Endothelial cell of coronary artery (primary cell): ENCODE measurements around the gene IFNA17. TPM values are rescaled to one million over a fixed set of nuclear protein-coding genes. Genes with fewer than 3 reads are reported as not detected.

Experiments
- total RNA-seq: library from RNA; depleted of rRNA; stranded (reverse); fragments of >200 nt; gene quantifications from 2 replicates; pipeline ENCODE4 v1.2.3, GENCODE V29; 2014

The IFNA17 gene
- total RNA-seq: not detected in 2 replicates

DNA sequence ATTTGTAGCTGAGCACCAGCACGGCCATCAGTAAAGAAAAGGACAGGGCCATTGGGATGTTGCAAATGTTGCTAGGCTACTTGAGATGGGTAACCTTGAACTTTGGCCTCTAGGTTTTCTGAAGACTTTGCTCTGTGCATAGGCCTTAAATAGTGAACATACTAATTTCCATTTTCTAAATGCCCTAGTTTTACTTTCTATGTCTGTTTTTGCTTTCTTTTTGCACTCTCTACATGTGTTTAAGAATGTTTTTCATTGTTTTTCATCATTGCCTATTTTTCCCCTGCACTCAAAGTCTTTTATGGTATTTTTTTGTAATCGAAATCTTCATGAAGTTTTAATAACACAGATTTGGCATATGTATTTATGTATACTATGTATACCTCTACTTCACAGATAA, at the start of gene IFNA17:
Gene IFNA17 (minus strand): TSS at position 101 of the 400 bp plus-strand sequence. CDS start 49 bp downstream, at position 52.

DNA sequence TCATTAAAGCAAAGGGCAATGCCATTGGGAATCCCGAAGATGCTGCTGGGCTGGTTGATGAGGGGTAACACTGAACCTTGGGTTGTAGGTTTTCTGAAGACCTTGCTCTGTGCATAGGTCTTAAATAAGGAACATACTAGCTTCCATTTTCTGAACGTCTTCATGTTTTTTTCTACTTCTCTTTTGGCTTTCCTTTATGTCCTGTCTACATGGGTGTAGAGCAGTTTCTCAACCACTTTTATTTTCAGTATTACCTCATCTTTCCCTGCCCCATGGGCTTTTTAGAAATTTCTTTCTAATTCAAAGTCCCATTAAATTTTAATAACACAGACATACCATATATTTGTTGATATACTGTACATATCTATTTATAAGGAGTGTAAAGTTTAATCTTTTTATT, 11.9 kb upstream of the IFNA17 start, which contains the start of gene IFNA14:
Gene IFNA14 (minus strand): TSS at position 95 of the 400 bp plus-strand sequence. CDS start 70 bp downstream, at position 25.

DNA sequence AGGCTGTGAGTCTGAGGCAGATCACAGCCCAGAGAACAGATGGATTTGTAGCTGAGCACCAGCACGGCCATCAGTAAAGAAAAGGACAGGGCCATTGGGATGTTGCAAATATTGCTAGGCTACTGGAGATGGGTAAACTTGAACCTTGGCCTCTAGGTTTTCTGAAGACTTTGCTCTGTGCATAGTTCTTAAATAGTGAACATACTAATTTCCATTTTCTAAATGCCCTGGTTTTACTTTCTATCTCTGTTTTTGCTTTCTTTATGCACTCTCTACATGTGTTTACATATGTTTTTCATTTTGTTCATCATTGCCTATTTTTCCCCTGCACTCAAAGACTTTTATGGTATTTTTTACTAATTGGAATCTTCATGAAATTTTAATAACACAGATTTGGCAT, 10.8 kb downstream of the IFNA17 start, which contains the start of gene IFNA16:
Gene IFNA16 (minus strand): TSS at position 101 of the 400 bp plus-strand sequence. CDS start 6 bp downstream, at position 95.

GRCh38 chr9:21207043-21207442, 21.0 kb downstream of the IFNA17 start, which contains the start of gene IFNA10:
Gene IFNA10, minus strand, starts transcription at chr9:21207143. Its CDS starts 46 bp downstream, at chr9:21207097.

GRCh38 chr9:21202105-21202504, 25.9 kb downstream of the IFNA17 start, which contains the start of gene IFNA7:
Gene IFNA7, minus strand, starts transcription at chr9:21202205. Its CDS starts 40 bp downstream, at chr9:21202165.

GRCh38 chr9:21187487-21187886, 40.5 kb downstream of the IFNA17 start, which contains the start of gene IFNA4:
Gene IFNA4, minus strand, starts transcription at chr9:21187587. Its CDS starts 56 bp downstream, at chr9:21187531.

Other genes with a start within 250 kb of the IFNA17 start
- 0.45 and 0.56 TPM in 2 replicates for gene HACD4, start 196.6 kb downstream of the IFNA17 start, total RNA-seq
- gene IFNB1, start 150.3 kb downstream of the IFNA17 start, total RNA-seq: not detected in 2 replicates
- not detected in 2 replicates for gene IFNW1, start 86.4 kb downstream of the IFNA17 start, total RNA-seq
- not detected in 2 replicates for gene IFNA21, start 61.6 kb downstream of the IFNA17 start, total RNA-seq
- gene IFNA4, start 40.6 kb downstream of the IFNA17 start, total RNA-seq: not detected in 2 replicates
- not detected in 2 replicates for gene IFNA7, start 26.0 kb downstream of the IFNA17 start, total RNA-seq
- gene IFNA10, start 21.1 kb downstream of the IFNA17 start, total RNA-seq: not detected in 2 replicates
- not detected in 2 replicates for gene IFNA16, start 10.9 kb downstream of the IFNA17 start, total RNA-seq
- gene IFNA14, start 11.8 kb upstream of the IFNA17 start, total RNA-seq: not detected in 2 replicates
- gene IFNA5, start 77.1 kb upstream of the IFNA17 start, total RNA-seq: 0.09 TPM in 1 of 2 replicates, not detected in the other
- 32.2 and 38.3 TPM in 2 replicates for gene KLHL9, start 107.2 kb upstream of the IFNA17 start, total RNA-seq
- gene IFNA6, start 122.7 kb upstream of the IFNA17 start, total RNA-seq: not detected in 2 replicates
- not detected in 2 replicates for gene IFNA13, start 139.8 kb upstream of the IFNA17 start, total RNA-seq
- gene IFNA2, start 157.2 kb upstream of the IFNA17 start, total RNA-seq: not detected in 2 replicates
- gene IFNA8, start 180.9 kb upstream of the IFNA17 start, total RNA-seq: not detected in 2 replicates
- not detected in 2 replicates for gene IFNA1, start 212.2 kb upstream of the IFNA17 start, total RNA-seq